Measurements from ENCODE around the gene PCDHGB4.

- no peak for TF ChIP-seq POLR2A (IDR thresholded peaks at IDR 0.05)
- peak in 1 of 7 experiments; percentile 8 for TF ChIP-seq CTCF (IDR thresholded peaks at IDR 0.05)
These were observed 5.1 kb downstream of the PCDHGB4 start, which contains the start of gene PCDHGA8 for GRCh38 chr5:141392429-141393198.

All from body of pancreas (tissue), 4 donors.